ENCODE results near the gene CLEC3B.
A peak's percentile ranks its signal among the peaks of the same experiment; 100 is the strongest.

The CLEC3B gene

DNA sequence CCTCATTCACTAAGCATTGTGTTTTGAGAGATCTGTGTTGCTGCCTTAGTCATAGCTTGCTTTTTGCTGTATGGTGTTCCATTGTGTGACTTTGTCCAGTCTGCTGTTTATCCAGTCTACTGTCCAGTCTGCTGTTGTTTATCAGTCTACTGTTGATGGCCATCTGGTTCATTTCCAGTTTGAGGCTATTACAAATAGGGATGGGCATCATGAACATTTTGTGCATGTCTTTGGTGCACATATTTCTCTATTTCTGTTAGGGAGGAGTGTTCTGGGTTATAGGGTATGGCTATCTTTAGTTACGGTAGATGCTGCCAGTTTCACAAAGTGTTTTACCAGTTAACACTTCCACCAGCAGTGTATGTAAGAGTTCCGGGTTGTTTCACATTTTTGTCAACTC is 22.2 kb upstream of the CLEC3B start:
- no peak for DNase-seq (ENCODE audit: low read depth)

DNA sequence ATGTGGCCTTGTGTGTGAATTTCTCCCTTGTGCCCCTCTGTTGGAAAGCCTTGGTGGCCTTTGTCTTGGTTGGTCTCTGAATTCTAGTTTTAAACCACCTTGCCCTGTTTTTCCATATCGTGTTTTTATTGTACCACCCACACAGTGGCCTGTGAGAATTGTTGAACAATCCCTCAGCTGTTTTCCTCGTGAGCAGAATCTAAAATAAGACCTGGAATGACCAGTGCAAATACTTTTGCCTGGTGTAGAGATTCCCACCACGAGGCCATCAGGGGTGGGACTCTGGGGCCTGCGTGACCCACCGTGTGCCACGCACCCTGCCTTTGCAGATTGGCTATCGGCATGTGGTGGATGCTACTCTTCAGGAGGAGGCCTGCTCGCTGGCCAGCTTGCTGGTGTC is 19.0 kb upstream of the CLEC3B start:
- no peak for DNase-seq (ENCODE audit: low read depth)

DNA sequence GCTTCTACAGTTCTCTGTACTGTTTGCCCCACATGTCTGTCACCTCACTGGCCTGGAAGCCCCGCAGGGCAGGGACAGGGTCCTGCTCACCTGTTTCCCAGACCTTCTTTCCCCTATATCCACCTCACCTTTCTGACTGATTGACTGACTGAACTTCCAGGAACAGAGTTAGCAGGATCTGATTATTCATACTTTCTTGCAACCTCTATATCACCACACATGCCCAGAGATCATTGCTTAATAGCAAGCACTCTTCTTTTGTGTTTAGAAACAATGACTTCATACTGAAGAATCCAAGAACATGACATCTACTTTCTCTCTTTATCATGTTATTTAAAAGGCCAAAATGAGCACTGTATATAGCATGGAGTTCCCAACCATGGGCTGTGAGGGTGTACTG is 18.0 kb upstream of the CLEC3B start:
- peak; percentile 36 for DNase-seq (ENCODE audit: low read depth)

DNA sequence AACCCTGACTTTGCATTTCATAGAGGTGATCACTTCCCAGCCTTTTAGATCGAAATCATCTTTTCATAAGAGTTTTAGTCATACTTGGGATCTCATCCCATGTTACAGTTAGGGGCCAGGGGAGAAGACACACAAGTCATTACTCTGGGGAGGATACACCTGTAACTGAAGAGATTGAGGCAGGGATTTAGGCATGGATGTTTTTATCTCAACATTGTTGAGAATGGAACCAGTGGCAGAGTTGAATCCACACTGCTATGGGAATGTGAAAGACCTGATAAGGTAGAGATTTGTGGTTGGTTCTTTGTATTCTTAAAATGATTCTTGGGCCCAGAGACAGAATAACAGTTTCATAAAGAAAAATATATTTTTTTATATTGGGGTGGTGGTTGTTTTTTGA is 16.2 kb upstream of the CLEC3B start:
- DNase-seq (ENCODE audit: low read depth), result no peak

DNA sequence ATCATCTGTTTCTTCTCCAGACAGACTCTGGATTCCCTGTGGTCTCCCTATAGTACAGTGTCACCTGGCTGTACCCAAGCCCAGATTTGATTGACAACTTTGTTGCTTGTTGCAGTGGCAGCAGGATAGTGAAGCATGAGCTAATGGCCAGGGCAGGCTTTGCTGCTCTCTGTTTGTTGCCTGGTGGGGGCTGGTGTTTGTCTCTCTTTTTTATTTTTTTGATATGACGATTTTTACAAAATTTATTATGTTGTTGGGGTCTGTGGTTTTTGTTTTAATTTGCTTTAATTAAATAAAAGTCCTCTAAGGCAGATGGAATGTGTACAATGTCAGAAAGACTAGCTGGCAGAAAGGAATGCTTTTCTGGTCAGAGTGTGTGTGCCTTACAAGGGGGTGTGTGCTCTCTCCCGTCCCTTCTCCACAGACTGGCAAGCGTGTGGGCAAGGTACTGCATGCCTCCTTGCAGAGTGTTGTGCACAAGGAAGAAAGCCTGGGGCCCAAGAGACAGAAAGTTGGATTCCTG is 15.2 kb upstream of the CLEC3B start:
- DNase-seq (ENCODE audit: low read depth), result peak; percentile 85

DNA sequence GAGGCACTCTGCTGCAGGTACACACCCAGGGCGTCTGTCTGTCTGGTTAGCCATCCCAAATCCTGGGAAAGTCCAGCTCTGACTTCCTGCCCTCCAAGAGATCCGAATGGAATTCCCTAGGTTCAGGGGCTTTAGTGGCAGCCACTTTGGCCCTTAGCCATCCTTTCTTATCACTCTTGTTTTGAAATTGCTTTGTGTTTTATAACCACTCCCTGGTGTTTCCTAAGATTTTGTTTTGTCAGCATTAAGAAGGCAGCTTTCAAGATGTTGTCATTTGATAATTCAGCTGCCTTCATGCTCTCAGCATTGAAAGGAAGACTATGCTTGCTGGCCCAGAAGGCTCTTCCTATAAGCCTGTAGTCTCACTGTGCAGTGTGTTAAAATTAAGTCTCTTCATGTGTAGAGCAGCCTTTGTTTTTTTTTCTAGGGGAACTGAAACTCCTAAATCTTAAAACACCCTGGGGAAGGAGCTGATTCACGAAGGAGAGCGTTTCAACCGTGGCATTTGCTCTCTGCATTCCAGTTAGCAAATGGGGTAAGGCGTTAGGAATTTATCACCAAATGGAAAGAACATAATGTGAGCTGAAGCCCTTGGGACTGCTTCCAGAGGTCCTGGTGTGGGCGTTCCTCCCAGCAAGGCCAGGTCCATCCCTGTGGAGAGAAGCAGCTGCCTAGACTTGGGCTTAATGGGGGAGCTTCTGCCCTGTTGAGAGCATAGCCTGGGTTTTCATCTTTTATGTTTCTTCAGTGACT is 14.2 kb upstream of the CLEC3B start:
- DNase-seq (ENCODE audit: low read depth), result peak; percentile 79

DNA sequence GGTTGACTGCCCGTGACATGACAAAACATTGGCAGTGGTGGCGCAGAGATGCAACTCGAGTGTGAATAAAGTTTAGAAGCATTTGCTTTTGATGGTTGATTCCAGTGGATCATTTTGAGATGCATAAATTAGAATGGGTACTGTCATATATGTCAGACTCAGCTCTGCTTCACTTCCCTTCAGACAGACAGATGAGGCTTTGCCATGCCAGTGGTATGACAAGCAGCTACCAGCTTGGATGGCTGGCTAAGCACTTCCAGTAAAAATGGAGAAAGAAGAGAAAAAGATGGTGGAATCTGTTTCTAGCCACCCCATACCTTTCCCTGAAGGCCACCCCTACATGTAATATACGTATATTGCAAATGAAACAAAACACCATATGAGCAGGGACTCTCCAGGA is 13.5 kb upstream of the CLEC3B start:
- DNase-seq (ENCODE audit: low read depth), result no peak

DNA sequence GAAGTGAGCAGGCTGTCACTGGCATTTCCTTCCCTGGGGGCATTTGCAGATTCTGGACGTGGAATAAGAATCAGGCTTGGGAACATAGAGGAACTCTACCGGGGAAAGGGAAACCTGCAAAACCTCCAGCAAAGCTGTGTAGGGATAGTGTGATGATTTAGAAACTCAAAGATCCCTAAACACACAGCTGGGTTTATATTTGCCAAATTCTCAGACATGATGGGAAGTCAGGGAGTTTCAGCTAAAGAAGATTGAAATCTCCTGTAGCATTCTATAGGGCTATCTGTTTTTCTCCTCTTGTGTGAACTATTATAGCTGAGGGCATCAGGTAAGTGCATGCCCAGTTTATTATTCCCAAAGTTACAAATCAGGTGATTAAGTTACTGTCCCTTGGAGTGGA is 9.2 kb upstream of the CLEC3B start:
- DNase-seq (ENCODE audit: low read depth), result no peak

DNA sequence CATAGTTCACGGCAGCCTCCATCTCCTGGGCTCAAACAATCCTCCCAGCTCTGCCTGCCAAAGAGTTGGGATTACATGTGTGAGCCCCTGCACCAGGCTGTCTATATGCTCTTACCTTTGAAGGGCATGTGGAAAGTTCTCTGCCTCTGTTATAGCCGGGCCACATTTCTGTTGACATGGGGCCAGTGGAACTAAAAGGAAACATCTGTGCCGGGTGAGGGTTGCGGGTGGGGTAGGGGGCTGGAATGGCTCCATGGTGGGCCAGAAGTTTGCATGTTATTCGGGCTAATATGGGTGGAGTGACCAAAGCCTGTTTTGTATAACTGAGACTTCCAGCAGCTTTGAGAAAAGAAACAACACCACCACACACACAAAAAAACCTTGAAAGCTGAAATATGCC is 8.3 kb upstream of the CLEC3B start:
- no peak for DNase-seq (ENCODE audit: low read depth)

DNA sequence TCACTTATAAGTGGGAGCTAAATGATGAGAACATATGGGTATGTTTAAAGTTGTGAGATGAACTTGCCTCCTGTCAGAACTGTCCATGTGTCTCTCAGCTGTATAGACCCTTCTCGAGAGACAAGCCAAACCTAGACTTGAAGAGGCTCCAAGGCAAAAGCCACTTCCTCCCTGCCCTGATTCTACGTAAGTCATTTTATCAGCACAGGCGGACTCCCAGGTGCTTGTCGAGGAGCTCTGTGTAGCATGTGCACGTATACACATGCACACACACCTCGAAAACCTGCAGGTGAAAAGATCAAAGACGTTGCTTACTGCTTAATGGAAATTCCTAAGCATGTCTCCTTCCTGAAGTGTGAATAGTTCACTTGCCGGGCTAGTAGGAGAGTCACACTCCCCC is 5.6 kb upstream of the CLEC3B start:
- DNase-seq (ENCODE audit: low read depth), result no peak

DNA sequence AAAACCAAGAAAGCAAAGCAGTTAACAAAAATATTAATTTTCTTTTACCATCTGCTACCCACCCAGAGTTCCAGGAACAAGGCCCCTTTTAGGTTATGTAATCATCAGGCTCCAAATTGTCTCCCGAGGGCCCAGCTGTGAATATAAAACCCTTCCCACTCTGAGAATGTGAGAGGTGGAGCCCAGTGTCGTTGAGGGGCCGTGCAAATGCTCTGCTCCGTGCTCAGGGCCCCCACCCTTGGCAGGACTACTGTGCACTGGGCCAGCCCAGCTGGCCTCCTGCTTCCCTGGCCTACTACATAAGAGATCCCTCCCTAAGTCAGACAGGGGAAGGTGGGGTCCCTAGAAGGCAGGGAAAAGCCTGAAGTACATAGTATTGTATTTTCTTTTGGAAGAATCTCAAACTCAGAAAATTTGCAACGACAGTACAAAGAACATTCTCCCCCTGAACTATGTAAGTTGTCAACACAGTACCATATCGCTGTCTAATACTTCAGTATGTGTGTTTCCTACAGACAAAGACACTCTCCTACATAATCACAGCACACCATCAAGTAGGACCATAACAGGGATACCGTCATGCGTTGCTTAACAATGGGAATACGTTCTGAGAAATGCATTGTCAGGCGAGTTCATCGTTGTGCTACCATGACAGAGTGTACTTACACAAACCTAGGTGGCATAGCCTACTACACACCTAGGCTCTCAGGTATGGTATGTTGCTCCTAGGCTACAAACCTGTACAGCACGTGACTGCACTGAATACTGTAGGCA is 4.4 kb upstream of the CLEC3B start:
- no peak for DNase-seq (ENCODE audit: low read depth)

DNA sequence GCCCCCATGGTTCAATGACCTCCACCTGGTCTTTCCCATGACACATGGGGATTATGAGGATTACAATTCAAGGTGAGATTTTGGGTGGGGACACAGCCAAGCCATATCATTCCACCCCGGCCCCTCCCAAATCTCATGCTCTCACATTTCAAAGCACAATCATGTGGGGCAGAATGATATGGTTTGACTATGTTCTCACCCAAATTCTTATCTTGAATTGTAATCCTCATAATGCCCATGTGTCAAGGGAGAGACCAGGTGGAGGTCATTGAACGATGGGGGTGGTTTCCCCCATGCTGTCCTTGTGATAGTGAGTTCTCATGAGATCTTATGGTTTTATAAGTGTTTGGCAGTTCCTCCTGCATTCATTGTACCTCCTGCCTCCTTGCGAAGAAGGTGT is 2.4 kb upstream of the CLEC3B start:
- DNase-seq (ENCODE audit: low read depth), result no peak

DNA sequence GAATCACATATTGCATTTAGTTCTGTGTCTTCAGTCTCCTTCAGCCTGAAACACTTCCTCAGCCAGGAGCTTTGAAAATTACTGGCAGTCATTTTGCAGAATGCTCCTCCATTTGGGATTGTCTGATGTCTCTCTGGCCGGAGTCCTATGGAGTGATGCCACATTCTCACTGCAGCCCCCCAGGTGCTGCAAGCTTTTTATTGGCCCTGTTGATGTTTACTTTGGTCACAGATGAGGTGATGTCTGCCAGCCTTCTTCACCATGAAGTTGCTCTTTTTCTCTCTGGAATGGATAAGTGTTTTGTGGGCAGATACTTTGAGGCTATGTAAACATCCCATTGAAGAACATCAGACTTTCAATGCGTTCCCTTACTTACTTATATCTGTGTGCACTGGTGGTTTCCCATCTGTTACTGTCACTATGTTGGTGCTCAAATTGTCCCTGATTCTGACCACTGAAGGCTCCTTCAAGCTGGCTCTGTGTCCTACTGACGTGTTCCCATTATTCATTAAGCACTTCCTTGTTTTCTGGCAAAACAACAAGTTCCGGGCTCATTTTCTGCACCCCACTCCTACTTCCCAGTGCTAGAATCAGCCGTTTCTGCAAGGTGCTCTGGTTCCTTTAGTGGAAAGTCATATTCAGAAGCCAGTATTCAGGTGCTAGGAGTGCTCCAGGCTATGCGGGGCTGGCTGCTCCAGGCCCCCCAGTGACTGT is 1.4 kb upstream of the CLEC3B start:
- no peak for DNase-seq (ENCODE audit: low read depth)

DNA sequence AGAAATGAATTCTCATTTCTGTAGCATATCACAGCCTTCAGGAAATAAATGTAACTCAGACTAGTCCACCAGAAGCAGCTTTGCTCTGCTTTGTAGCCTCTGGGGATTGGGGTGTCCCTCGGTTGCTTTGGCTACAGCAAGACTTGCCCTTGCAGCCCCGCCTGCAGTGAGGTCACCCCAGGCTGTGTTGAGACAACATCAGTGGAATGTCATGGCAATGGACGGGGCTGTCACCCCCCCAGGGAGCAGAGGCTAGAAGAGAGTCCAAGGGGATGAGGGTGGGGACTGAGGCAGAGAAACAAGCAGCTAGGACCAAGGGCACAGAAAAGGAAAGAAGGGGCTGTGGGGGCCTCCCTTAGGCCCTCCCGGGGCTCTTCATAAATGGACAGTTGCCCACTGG is 854 bp downstream of the CLEC3B start:
- peak; percentile 52 for DNase-seq (ENCODE audit: low read depth)

DNA sequence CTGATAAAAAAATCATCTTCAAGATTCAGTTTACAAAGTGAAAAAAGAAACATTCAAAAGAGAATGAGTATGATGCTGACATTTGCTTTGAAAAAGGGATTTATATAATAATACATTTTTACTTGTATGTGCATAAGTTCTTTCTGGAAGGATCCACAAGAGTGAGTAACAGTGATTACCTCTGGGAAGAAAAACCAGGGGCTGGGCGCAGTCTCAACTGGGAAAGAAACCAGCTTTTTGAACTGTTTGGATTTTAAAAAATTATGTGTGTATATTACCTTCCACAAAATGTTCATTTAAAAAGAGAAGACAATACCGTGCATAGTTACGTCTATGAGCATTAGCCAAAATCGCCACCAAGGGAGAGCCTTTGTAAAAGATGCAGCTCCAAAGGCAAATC is 1.3 kb downstream of the CLEC3B start:
- no peak for DNase-seq (ENCODE audit: low read depth)

DNA sequence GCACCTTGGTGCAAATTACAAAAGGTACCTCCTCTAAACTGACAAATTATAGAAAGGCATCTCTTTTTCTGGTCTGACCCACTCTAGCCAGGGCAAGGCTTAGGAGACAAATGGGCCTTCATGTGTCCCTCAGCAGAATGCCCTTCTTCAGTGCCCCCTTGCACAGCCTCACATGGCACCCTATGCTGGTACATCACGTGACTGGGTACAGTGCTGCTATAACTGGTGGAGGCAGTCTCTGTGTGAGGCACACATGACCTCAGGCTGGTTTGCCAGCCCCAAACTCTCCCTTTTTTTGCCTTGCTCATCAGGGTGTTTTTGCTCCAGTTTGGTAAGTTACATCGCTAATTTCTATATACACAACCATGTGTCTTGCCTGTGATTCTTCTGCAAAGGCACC is 3.1 kb downstream of the CLEC3B start:
- DNase-seq (ENCODE audit: low read depth), result no peak

DNA sequence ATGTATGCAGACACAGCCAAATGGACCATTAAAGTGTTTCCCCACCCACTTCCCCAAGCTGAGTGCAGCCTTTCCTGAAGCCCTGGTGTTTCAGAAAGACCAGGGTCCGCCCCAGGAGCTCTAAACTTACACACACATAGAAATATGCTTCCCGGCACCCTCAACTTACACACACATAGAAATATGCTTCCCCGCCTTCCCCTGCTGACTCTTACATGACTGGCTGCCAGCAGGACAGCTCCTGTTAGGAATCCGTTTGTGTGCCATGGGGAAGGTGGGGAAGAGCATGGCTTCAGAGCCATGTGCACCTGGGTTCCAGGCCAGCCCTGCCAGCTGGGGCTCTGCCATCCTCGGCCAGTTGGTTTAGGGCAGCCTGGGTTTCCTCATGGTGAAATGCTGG is 3.6 kb downstream of the CLEC3B start:
- DNase-seq (ENCODE audit: low read depth), result peak; percentile 60

DNA sequence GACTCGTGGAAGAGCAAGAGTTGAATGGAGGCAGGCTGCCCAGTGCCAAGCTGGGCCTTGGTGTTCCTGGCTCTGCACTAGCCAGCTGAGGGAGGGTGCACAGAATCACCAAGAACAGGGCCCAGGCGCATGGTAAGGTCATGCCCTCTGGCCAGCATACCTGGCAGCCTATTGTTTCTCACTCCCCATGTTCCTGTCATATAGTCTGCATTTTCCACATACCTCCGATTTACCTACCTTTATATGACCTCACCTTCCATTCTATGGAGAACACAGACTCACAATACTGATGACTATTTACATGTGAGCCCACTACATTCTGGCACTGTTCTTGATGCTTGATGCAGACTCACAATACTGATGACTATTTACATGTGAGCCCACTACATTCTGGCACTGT is 5.4 kb downstream of the CLEC3B start:
- no peak for DNase-seq (ENCODE audit: low read depth)

DNA sequence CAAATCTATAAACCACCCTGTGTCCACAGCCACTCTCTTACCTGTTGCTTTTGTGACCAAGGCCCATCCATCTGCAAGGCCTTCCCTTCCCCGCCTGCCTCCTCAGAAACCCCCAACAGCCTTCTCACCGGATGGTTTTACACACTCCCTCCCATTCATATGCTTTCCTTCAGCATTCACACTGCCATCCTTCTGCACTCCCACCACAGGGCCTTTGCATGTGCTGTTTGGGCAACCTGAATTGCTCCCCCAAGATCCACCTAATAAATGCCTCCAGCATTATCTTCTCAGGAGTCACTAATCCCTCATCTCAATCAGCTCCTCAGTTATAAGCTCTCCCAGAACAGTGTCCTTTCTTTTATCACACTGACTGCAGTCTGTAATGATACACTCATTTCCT is 6.0 kb downstream of the CLEC3B start:
- DNase-seq (ENCODE audit: low read depth), result no peak

DNA sequence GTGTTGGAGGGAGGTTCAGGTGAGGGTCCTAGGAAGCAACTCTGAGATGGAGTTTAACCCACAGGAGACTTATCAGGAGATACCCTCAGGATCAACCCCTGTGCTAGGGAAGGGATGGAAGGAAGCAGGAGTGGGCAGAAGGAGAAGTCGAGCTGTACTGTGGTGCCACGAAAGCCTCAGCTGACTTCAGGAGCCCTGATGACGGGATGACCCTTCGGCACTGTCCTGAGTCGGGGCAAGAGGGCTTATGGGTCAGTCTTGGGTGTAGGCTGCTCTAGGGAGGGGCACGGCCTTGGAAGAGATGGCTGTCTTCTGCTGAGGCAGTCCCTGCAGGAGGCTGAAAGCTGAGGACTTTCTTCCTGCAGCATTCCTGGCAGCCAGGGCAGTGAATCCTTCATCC is 7.7 kb downstream of the CLEC3B start:
- no peak for DNase-seq (ENCODE audit: low read depth)

DNA sequence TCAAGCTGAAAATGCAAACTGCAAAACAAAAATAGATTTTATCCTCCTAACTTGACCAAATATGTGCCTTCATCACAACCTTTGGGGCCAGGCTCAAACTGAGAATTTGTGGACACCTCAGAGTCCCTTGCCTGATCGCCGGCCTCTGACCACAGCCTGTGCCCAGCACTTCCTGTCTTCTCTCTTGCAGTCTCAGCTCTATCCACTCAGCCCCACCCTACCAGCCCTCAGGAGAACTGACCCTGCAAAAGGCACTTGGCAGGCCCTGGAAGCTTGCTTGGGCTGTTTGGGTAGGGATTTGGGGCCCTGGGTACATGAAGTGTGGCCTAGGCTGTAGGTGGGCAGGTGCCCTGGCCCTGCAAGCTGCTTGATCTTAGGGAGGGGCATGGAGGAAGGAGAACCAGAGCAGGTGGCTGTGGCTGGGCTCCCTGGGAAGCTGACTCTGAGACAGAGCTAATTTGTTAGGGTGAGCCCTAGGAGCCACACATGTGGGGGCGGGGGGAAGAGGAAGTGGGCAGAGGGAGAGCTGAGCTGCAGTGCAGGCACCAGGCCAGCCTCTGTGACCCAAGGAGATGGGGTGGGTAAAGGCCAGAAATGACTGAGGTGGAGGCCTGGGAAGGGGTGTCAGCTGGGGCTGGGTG is 8.6 kb downstream of the CLEC3B start:
- peak; percentile 24 for DNase-seq (ENCODE audit: low read depth)
